Stimulated activated CD4-positive, alpha-beta T cell treated with anti-CD3 and anti-CD28 coated beads, Interleukin-1b, Interleukin-23, amount 100 ng/mL, for 4 hours (primary cell): ENCODE data around the gene GMDS.

Experiments
- DNase-seq, 2 donors: peaks; one replicate each; pipeline ENCODE4 v3.0.0-alpha.2; 2020; ENCODE audit warnings: low read depth in 2 of 2

Gene GMDS

GRCh38 chr6:1987640-1988039, 257.8 kb downstream of the GMDS start:
- no peak for DNase-seq

GRCh38 chr6:1986454-1987243, 258.8 kb downstream of the GMDS start:
- no peak for DNase-seq

GRCh38 chr6:1984346-1984994, 260.9 kb downstream of the GMDS start:
- no peak for DNase-seq

- DNase-seq, result no peak
Measured at GRCh38 chr6:1983850-1984249, 261.6 kb downstream of the GMDS start.

- DNase-seq, result no peak
Measured at GRCh38 chr6:1972962-1973361, 272.4 kb downstream of the GMDS start.

GRCh38 chr6:1971612-1972011, 273.8 kb downstream of the GMDS start:
- no peak for DNase-seq

- DNase-seq, result no peak
Measured at GRCh38 chr6:1970151-1970561, 275.2 kb downstream of the GMDS start.

- DNase-seq, result no peak
Measured at GRCh38 chr6:1966713-1967112, 278.7 kb downstream of the GMDS start.

- no peak for DNase-seq
Measured at GRCh38 chr6:1965596-1966224, 279.7 kb downstream of the GMDS start.

GRCh38 chr6:1963596-1963995, 281.8 kb downstream of the GMDS start:
- DNase-seq, result no peak

- no peak for DNase-seq
Measured at GRCh38 chr6:1962201-1962600, 283.2 kb downstream of the GMDS start.

- DNase-seq, result no peak
Measured at GRCh38 chr6:1960486-1961142, 284.8 kb downstream of the GMDS start.

GRCh38 chr6:1958257-1958656, 287.1 kb downstream of the GMDS start:
- DNase-seq, result no peak

GRCh38 chr6:1957746-1958145, 287.7 kb downstream of the GMDS start:
- DNase-seq, result no peak

GRCh38 chr6:1952740-1953360, 292.6 kb downstream of the GMDS start:
- no peak for DNase-seq

GRCh38 chr6:1950631-1951030, 294.8 kb downstream of the GMDS start:
- no peak for DNase-seq

GRCh38 chr6:1949538-1949937, 295.9 kb downstream of the GMDS start:
- DNase-seq, result no peak

GRCh38 chr6:1947922-1948321, 297.5 kb downstream of the GMDS start:
- DNase-seq, result no peak

- DNase-seq, result no peak
Measured at GRCh38 chr6:1946583-1946982, 298.8 kb downstream of the GMDS start.

- DNase-seq, result no peak
Measured at GRCh38 chr6:1945235-1945832, 300.1 kb downstream of the GMDS start.

- no peak for DNase-seq
Measured at GRCh38 chr6:1942834-1943233, 302.6 kb downstream of the GMDS start.

GRCh38 chr6:1941534-1941933, 303.9 kb downstream of the GMDS start:
- DNase-seq, result no peak
